Stimulated activated CD8-positive, alpha-beta memory T cell treated with anti-CD3 and anti-CD28 coated beads, Interleukin-15, amount 100 ng/mL, for 48 hours (primary cell): ENCODE measurements around the gene GNAQ.

Source experiments
- DNase-seq, 2 donors: peaks; one replicate each; pipeline ENCODE4 v3.0.0-alpha.2; 2020; ENCODE audit warnings: low read depth in 2 of 2

The GNAQ gene

GRCh38 chr9:78003730-78004129, 27.9 kb downstream of the GNAQ start:
- DNase-seq = no peak

- DNase-seq = no peak
These were observed 29.5 kb downstream of the GNAQ start for GRCh38 chr9:78001946-78002731.

GRCh38 chr9:78000221-78000620, 31.4 kb downstream of the GNAQ start:
- no peak for DNase-seq

- no peak for DNase-seq
These were observed 32.4 kb downstream of the GNAQ start for GRCh38 chr9:77999231-77999631.

- DNase-seq = no peak
These were observed 33.9 kb downstream of the GNAQ start for GRCh38 chr9:77997611-77998284.

- DNase-seq = no peak
These were observed 34.9 kb downstream of the GNAQ start for GRCh38 chr9:77996696-77997095.

- DNase-seq = no peak
These were observed 40.4 kb downstream of the GNAQ start for GRCh38 chr9:77991191-77991590.

GRCh38 chr9:77989909-77990308, 41.7 kb downstream of the GNAQ start:
- DNase-seq = no peak

- no peak for DNase-seq
These were observed 42.2 kb downstream of the GNAQ start for GRCh38 chr9:77989458-77989857.

GRCh38 chr9:77988630-77989029, 43.0 kb downstream of the GNAQ start:
- no peak for DNase-seq

- DNase-seq = no peak
These were observed 43.6 kb downstream of the GNAQ start for GRCh38 chr9:77987880-77988525.

GRCh38 chr9:77987081-77987656, 44.4 kb downstream of the GNAQ start:
- DNase-seq = no peak

GRCh38 chr9:77985996-77986395, 45.6 kb downstream of the GNAQ start:
- no peak for DNase-seq

GRCh38 chr9:77983320-77983662, 48.3 kb downstream of the GNAQ start:
- no peak for DNase-seq

- DNase-seq = no peak
These were observed 48.9 kb downstream of the GNAQ start for GRCh38 chr9:77982581-77983319.

GRCh38 chr9:77981907-77982306, 49.7 kb downstream of the GNAQ start:
- no peak for DNase-seq

GRCh38 chr9:77981332-77981731, 50.3 kb downstream of the GNAQ start:
- DNase-seq = no peak

GRCh38 chr9:77980622-77981021, 51.0 kb downstream of the GNAQ start:
- DNase-seq = no peak

- no peak for DNase-seq
These were observed 53.4 kb downstream of the GNAQ start for GRCh38 chr9:77978086-77978781.

GRCh38 chr9:77977210-77977611, 54.4 kb downstream of the GNAQ start:
- peak; percentile 14 to 21 for DNase-seq

- DNase-seq = no peak
These were observed 55.8 kb downstream of the GNAQ start for GRCh38 chr9:77975806-77976205.
